Neural cell (in vitro differentiated cells): ENCODE results near the gene ELMO1. TPM values are rescaled to one million over a fixed set of nuclear protein-coding genes. Genes with fewer than 3 reads are reported as not detected.

Source experiments
- H2AFZ ChIP-seq: fragments of 200-600, 300-800 bp; sonication (generic), shearing (Covaris generic); 2 replicates; pipeline ENCODE4 v1.6.0; 2014; ENCODE audit warnings: low read depth, mild to moderate bottlenecking, antibody characterized with exemption, low read length, moderate library complexity
- H3F3A ChIP-seq: fragments of 200-600 bp; shearing (Covaris generic); 2 replicates; pipeline ENCODE4 v1.6.1; 2016; ENCODE audit warnings: mild to moderate bottlenecking, moderate library complexity, mixed read lengths, antibody characterized with exemption, low read length; ENCODE audit not compliant: insufficient read depth, poor library complexity, severe bottlenecking
- H3K27ac ChIP-seq: fragments of 200-600, 300-800 bp; sonication (generic), shearing (Covaris generic); 2 replicates; pipeline ENCODE4 v1.5.1; 2014; ENCODE audit warnings: mild to moderate bottlenecking, low read length, moderate library complexity
- H3K27me3 ChIP-seq: fragments of 300-800, 200-600 bp; sonication (generic), shearing (Covaris generic); 2 replicates; pipeline ENCODE4 v1.6.0; 2014; ENCODE audit warnings: mild to moderate bottlenecking, low read depth, low read length, moderate library complexity; ENCODE audit not compliant: insufficient read depth
- H3K36me3 ChIP-seq: fragments of 300-800, 200-600 bp; sonication (generic), shearing (Covaris generic); 2 replicates; pipeline ENCODE4 v1.5.1; 2014; ENCODE audit warnings: mild to moderate bottlenecking, antibody characterized with exemption, low read length, moderate library complexity; ENCODE audit not compliant: insufficient read depth
- H3K4me2 ChIP-seq: fragments of 300-800, 200-600 bp; sonication (generic), shearing (Covaris generic); 2 replicates; pipeline ENCODE4 v1.6.0; 2014; ENCODE audit warnings: mild to moderate bottlenecking, low read length
- H3K4me3 ChIP-seq: fragments of 300-800, 200-600 bp; sonication (generic), shearing (Covaris generic); 2 replicates; pipeline ENCODE4 v1.5.1; 2014; ENCODE audit warnings: mild to moderate bottlenecking, low read length, moderate library complexity
- H3K79me2 ChIP-seq: fragments of 200-600 bp; shearing (Covaris generic); replicated peaks from 2 replicates; pipeline ENCODE4 v1.6.0; 2014; ENCODE audit warnings: mild to moderate bottlenecking, low read length, moderate library complexity; ENCODE audit not compliant: insufficient read depth
- H3K9ac ChIP-seq: fragments of 300-800, 200-600 bp; sonication (generic), shearing (Covaris generic); 2 replicates; pipeline ENCODE4 v1.6.1; 2016; ENCODE audit warnings: mild to moderate bottlenecking, low read length, mixed read lengths
- H3K9me2 ChIP-seq: fragments of 200-600 bp; shearing (Covaris generic); 2 replicates; pipeline ENCODE4 v1.6.1; 2016; ENCODE audit warnings: mild to moderate bottlenecking, low read length, mixed read lengths; ENCODE audit not compliant: insufficient read depth
- H3K9me3 ChIP-seq: fragments of 200-600, 300-800 bp; sonication (generic), shearing (Covaris generic); 2 replicates; pipeline ENCODE4 v1.6.1; 2016; ENCODE audit warnings: mild to moderate bottlenecking, mixed run types, low read length, moderate library complexity, mixed read lengths
- H4K20me1 ChIP-seq: fragments of 200-600 bp; shearing (Covaris generic); 2 replicates; pipeline ENCODE4 v1.6.1; 2016; ENCODE audit warnings: mild to moderate bottlenecking, mixed run types; ENCODE audit not compliant: insufficient read depth
- EP300 ChIP-seq: fragments of 450-650 bp; conservative IDR thresholded peaks from 2 replicates; pipeline ENCODE4 v1.6.1; 2014; ENCODE audit warnings: antibody characterized with exemption, mild to moderate bottlenecking, moderate library complexity; ENCODE audit not compliant: poor library complexity, severe bottlenecking
- EZH2 ChIP-seq: fragments of 200-600, 300-800 bp; shearing (Covaris generic), sonication (generic); IDR thresholded peaks from 2 replicates; pipeline ENCODE4 v1.6.1; 2014; ENCODE audit warnings: antibody characterized with exemption, low read length, borderline replicate concordance, mild to moderate bottlenecking; ENCODE audit not compliant: insufficient read depth, poor library complexity, severe bottlenecking
- MXI1 ChIP-seq: fragments of 450-650 bp; conservative IDR thresholded peaks from 2 replicates; pipeline ENCODE4 v1.6.1; 2014; ENCODE audit warnings: antibody characterized with exemption, mild to moderate bottlenecking; ENCODE audit not compliant: poor library complexity, severe bottlenecking
- POLR2AphosphoS5 ChIP-seq: IDR thresholded peaks from 2 replicates; pipeline ENCODE4 v1.6.1; 2012
- RAD21 ChIP-seq: fragments of 450-650 bp; conservative IDR thresholded peaks from 2 replicates; pipeline ENCODE4 v1.6.1; 2014; ENCODE audit warnings: antibody characterized with exemption, mild to moderate bottlenecking, moderate library complexity
- SMC3 ChIP-seq: fragments of 450-650 bp; conservative IDR thresholded peaks from 2 replicates; pipeline ENCODE4 v1.6.1; 2014; ENCODE audit warnings: antibody characterized with exemption, mild to moderate bottlenecking, moderate library complexity; ENCODE audit not compliant: poor library complexity
- TAF1 ChIP-seq: IDR thresholded peaks from 2 replicates; pipeline ENCODE4 v1.6.1; 2012; ENCODE audit warnings: low read depth
- polyA plus RNA-seq: library from polyadenylated mRNA; depleted of rRNA; stranded (reverse); fragments of >200 nt; gene quantifications from 2 replicates; pipeline ENCODE4 v1.2.3, GENCODE V29; 2014
- TF ChIP-seq, protein P1 (sequence below): fragments of 450-650 bp; IDR thresholded peaks from 2 replicates; pipeline ENCODE4 v1.5.1; 2014; ENCODE audit warnings: antibody characterized with exemption, mild to moderate bottlenecking, moderate library complexity; ENCODE audit not compliant: poor library complexity, severe bottlenecking
- TF ChIP-seq, protein P2 (sequence below): IDR thresholded peaks from 2 replicates; pipeline ENCODE4 v1.6.1; 2012; ENCODE audit warnings: borderline replicate concordance

ELMO1 gene
- polyA plus RNA-seq, 1 donor from 2014 or later, result 12.2 TPM

DNA sequence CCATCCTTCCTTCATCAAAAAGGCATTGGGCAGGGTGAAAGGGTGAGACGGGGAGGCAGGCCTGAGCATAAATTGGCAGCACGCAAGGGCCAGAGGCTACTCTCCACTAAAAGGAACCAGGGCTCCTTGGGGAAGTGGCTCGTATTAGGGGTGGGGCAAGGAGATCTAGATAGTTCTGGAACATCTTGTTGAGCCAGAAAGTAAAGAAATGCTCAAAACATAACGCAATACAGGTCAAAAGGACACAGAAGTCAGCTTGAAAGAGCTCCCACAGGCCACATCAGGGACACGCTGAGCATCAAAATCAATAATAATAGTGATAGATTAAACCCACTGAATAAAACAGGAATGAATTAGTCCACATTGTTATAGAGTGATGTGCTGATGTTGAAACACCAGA is 203.1 kb downstream of the ELMO1 start:
- H3K9me2 ChIP-seq, result no peaks in the 10 kb centered on the region
- H3F3A ChIP-seq, result no peaks in the 10 kb centered on the region
- no peak overlapping the region for H3K9ac ChIP-seq
- H3K27me3 ChIP-seq, result no peaks in the 10 kb centered on the region
- H3K36me3 ChIP-seq, result no peaks in the 10 kb centered on the region
- H2AFZ ChIP-seq, result no peak overlapping the region
- no peak overlapping the region for H3K4me3 ChIP-seq
- no peaks in the 10 kb centered on the region for H3K9me3 ChIP-seq
- TF ChIP-seq SMC3 (no peak), EZH2 (no peak), MXI1 (no peak), TAF1 (no peak), RAD21 (no peak)
- TF ChIP-seq, protein P1, sequence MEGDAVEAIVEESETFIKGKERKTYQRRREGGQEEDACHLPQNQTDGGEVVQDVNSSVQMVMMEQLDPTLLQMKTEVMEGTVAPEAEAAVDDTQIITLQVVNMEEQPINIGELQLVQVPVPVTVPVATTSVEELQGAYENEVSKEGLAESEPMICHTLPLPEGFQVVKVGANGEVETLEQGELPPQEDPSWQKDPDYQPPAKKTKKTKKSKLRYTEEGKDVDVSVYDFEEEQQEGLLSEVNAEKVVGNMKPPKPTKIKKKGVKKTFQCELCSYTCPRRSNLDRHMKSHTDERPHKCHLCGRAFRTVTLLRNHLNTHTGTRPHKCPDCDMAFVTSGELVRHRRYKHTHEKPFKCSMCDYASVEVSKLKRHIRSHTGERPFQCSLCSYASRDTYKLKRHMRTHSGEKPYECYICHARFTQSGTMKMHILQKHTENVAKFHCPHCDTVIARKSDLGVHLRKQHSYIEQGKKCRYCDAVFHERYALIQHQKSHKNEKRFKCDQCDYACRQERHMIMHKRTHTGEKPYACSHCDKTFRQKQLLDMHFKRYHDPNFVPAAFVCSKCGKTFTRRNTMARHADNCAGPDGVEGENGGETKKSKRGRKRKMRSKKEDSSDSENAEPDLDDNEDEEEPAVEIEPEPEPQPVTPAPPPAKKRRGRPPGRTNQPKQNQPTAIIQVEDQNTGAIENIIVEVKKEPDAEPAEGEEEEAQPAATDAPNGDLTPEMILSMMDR, result no peak
- TF ChIP-seq, protein P2, sequence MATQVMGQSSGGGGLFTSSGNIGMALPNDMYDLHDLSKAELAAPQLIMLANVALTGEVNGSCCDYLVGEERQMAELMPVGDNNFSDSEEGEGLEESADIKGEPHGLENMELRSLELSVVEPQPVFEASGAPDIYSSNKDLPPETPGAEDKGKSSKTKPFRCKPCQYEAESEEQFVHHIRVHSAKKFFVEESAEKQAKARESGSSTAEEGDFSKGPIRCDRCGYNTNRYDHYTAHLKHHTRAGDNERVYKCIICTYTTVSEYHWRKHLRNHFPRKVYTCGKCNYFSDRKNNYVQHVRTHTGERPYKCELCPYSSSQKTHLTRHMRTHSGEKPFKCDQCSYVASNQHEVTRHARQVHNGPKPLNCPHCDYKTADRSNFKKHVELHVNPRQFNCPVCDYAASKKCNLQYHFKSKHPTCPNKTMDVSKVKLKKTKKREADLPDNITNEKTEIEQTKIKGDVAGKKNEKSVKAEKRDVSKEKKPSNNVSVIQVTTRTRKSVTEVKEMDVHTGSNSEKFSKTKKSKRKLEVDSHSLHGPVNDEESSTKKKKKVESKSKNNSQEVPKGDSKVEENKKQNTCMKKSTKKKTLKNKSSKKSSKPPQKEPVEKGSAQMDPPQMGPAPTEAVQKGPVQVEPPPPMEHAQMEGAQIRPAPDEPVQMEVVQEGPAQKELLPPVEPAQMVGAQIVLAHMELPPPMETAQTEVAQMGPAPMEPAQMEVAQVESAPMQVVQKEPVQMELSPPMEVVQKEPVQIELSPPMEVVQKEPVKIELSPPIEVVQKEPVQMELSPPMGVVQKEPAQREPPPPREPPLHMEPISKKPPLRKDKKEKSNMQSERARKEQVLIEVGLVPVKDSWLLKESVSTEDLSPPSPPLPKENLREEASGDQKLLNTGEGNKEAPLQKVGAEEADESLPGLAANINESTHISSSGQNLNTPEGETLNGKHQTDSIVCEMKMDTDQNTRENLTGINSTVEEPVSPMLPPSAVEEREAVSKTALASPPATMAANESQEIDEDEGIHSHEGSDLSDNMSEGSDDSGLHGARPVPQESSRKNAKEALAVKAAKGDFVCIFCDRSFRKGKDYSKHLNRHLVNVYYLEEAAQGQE, result no peak
- H4K20me1 ChIP-seq, result no peaks in the 10 kb centered on the region
- H3K4me2 ChIP-seq, result no peak overlapping the region
- no peak overlapping the region for H3K27ac ChIP-seq
- H3K79me2 ChIP-seq, result no peaks in the 10 kb centered on the region

DNA sequence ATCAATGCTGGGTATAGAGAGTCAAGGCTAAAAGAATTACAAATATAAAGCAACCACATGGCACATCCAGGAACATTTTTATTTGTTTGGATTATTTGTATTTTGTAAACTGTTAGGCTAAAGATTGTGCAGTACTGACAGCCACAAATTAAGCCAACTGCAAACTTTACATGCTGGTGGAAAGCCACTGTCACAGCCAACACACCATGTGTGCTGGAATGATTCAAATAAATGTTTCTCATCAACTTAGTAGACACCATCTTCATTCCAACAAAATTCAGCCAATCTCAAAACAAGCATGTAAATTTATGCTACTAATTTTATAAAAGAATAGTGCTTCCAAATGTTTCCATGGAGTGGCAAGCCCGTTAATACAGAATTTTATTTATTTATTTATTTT is 211.8 kb downstream of the ELMO1 start:
- H3K36me3 ChIP-seq, result no peaks in the 10 kb centered on the region
- no peaks in the 10 kb centered on the region for H3F3A ChIP-seq
- H3K9me2 ChIP-seq, result no peaks in the 10 kb centered on the region
- H3K27me3 ChIP-seq, result no peaks in the 10 kb centered on the region
- H3K9me3 ChIP-seq, result no peaks in the 10 kb centered on the region
- no peak overlapping the region for H2AFZ ChIP-seq
- no peak overlapping the region for H3K9ac ChIP-seq
- H4K20me1 ChIP-seq, result no peaks in the 10 kb centered on the region
- no peak overlapping the region for H3K4me3 ChIP-seq
- H3K4me2 ChIP-seq, result no peak overlapping the region
- H3K79me2 ChIP-seq, result no peaks in the 10 kb centered on the region
- no peak overlapping the region for H3K27ac ChIP-seq
- TF ChIP-seq EP300, result no peak
- TF ChIP-seq POLR2AphosphoS5, result no peak
- TF ChIP-seq, protein P2, result no peak
- TF ChIP-seq TAF1, result no peak
- no peak for TF ChIP-seq EZH2
- TF ChIP-seq MXI1, result no peak
- TF ChIP-seq SMC3, result no peak
- TF ChIP-seq RAD21, result no peak
- TF ChIP-seq, protein P1, result no peak
